ENCODE results near the gene GPR179. TPM values are rescaled to one million over a fixed set of nuclear protein-coding genes. Genes with fewer than 3 reads are reported as not detected.
A peak's percentile ranks its signal among the peaks of the same experiment; 100 is the strongest.

Gene GPR179
- polyA plus RNA-seq, 3 donors = not detected

GRCh38 chr17:38342886-38343607 lies 709 bp downstream of the GPR179 start:
- no peak for DNase-seq
- intact Hi-C loops (cut with micrococcal nuclease) = no loop called here
- H3K4me3 Mint-ChIP-seq = no peak overlapping the region
- H4K20me1 ChIP-seq (ENCODE audit: insufficient read depth, low read length) = no peaks in the 10 kb centered on the region
- H3K9me3 Mint-ChIP-seq = no peaks in the 10 kb centered on the region
- no peaks in the 10 kb centered on the region for H3K4me1 Mint-ChIP-seq
- H3K27ac ChIP-seq (ENCODE audit: low read depth in 1 of 2, low read length in 2 of 2) = no peak overlapping the region
- no peaks in the 10 kb centered on the region for H3K4me1 ChIP-seq (ENCODE audit: control insufficient read depth in 1 of 2, insufficient read depth in 2 of 2, low read length in 2 of 2)
- peaks cover 1% of the 10 kb centered on the region in 3 donors for H3K27me3 Mint-ChIP-seq (ENCODE audit: low read depth in 3 of 3)
- H3K4me2 ChIP-seq (replicated peaks; ENCODE audit: extremely low read depth, low read length, poor library complexity, severe bottlenecking) = no peak overlapping the region
- H3K27ac Mint-ChIP-seq = no peak overlapping the region
- no peak for TF ChIP-seq CTCF (IDR thresholded peaks at IDR 0.05)
- no peaks in the 10 kb centered on the region for H3K79me2 ChIP-seq (ENCODE audit: insufficient read depth, low read length)
- no peak overlapping the region for H3K4me3 ChIP-seq (replicated peaks in 1 of 3; ENCODE audit: low read depth in 2 of 3, low read length in 3 of 3)
- 98% methylated on average over 14 of the region's 18 CpGs for WGBS (ENCODE audit: insufficient coverage)
- no peaks in the 10 kb centered on the region for H3K36me3 Mint-ChIP-seq
- no peaks in the 10 kb centered on the region for H3K36me3 ChIP-seq (replicated peaks in 1 of 2; ENCODE audit: control insufficient read depth in 1 of 2, insufficient read depth in 2 of 2, low read length in 2 of 2)
- no peaks in the 10 kb centered on the region for H3K9me3 ChIP-seq (replicated peaks in 1 of 2; ENCODE audit: control insufficient read depth in 1 of 2, insufficient read depth in 1 of 2, low read length in 2 of 2)
- H3K9ac ChIP-seq (ENCODE audit: insufficient read depth, low read length, poor library complexity, severe bottlenecking) = no peak overlapping the region
- H3K27me3 ChIP-seq (ENCODE audit: control insufficient read depth in 2 of 2, insufficient read depth in 2 of 2, low read length in 2 of 2) = no peaks in the 10 kb centered on the region
- no peak overlapping the region for H2AFZ ChIP-seq (ENCODE audit: insufficient read depth, low read depth, low read length, poor library complexity, severe bottlenecking)

- H3K9me3 ChIP-seq (replicated peaks in 1 of 2; ENCODE audit: control insufficient read depth in 1 of 2, insufficient read depth in 1 of 2, low read length in 2 of 2) = no peaks in the 10 kb centered on the region
- no peaks in the 10 kb centered on the region for H3K4me1 ChIP-seq (ENCODE audit: control insufficient read depth in 1 of 2, insufficient read depth in 2 of 2, low read length in 2 of 2)
- H3K4me2 ChIP-seq (replicated peaks; ENCODE audit: extremely low read depth, low read length, poor library complexity, severe bottlenecking) = no peak overlapping the region
- Mint-ChIP-seq H3K9me3 (no peaks in the 10 kb centered on the region), H3K27me3 (ENCODE audit: low read depth in 3 of 3) (peaks cover 1% of the 10 kb centered on the region in 3 donors), H3K4me3 (no peak overlapping the region), H3K4me1 (no peaks in the 10 kb centered on the region), H3K36me3 (no peaks in the 10 kb centered on the region), H3K27ac (peak overlapping the region in 1 of 7 donors; percentile 11)
- no peaks in the 10 kb centered on the region for H3K79me2 ChIP-seq (ENCODE audit: insufficient read depth, low read length)
- no peaks in the 10 kb centered on the region for H3K36me3 ChIP-seq (replicated peaks in 1 of 2; ENCODE audit: control insufficient read depth in 1 of 2, insufficient read depth in 2 of 2, low read length in 2 of 2)
- H4K20me1 ChIP-seq (ENCODE audit: insufficient read depth, low read length) = no peaks in the 10 kb centered on the region
- intact Hi-C loops (cut with micrococcal nuclease) = no loop called here
- DNase-seq = no peak
- TF ChIP-seq CTCF (IDR thresholded peaks at IDR 0.05) = no peak
- H2AFZ ChIP-seq (ENCODE audit: insufficient read depth, low read depth, low read length, poor library complexity, severe bottlenecking) = no peak overlapping the region
- 94% methylated on average over 2 of the region's 5 CpGs for WGBS (ENCODE audit: insufficient coverage)
- no peak overlapping the region for H3K27ac ChIP-seq (ENCODE audit: low read depth in 1 of 2, low read length in 2 of 2)
- no peaks in the 10 kb centered on the region for H3K27me3 ChIP-seq (ENCODE audit: control insufficient read depth in 2 of 2, insufficient read depth in 2 of 2, low read length in 2 of 2)
- no peak overlapping the region for H3K9ac ChIP-seq (ENCODE audit: insufficient read depth, low read length, poor library complexity, severe bottlenecking)
- H3K4me3 ChIP-seq (replicated peaks in 1 of 3; ENCODE audit: low read depth in 2 of 3, low read length in 3 of 3) = no peak overlapping the region
These were observed 2.6 kb downstream of the GPR179 start for GRCh38 chr17:38341035-38341721.
